ENCODE results near the gene RHEBL1.

The RHEBL1 gene

GRCh38 chr12:49069507-49070346 is at the start of gene RHEBL1:
TSS of gene RHEBL1 (minus strand) at chr12:49069979. CDS start at chr12:49069785, 194 bp downstream.
- Mint-ChIP-seq H3K4me1 (peaks cover 24% of the 10 kb centered on the region), H3K36me3 (peaks cover 9% of the 10 kb centered on the region), H3K4me3 (peak within 1 kb of the TSS; percentile 89), H3K27me3 (no peaks in the 10 kb centered on the region), H3K9me3 (no peaks in the 10 kb centered on the region), H3K27ac (peak within 1 kb of the TSS; percentile 90)
- CTCF ChIA-PET = interaction anchor here (0.6 to 12.3 kb wide), 14 partner anchors 9 to 166 kb away, joined by 3 to 162 read pairs (median 3); partner anchors contain the start of gene KMT2D
- peak; percentile 99 for DNase-seq

- Mint-ChIP-seq H3K4me3 (peak overlapping the region; percentile 94), H3K27ac (peak overlapping the region; percentile 94), H3K9me3 (no peaks in the 10 kb centered on the region), H3K36me3 (peaks cover 9% of the 10 kb centered on the region), H3K27me3 (peaks cover 15% of the 10 kb centered on the region), H3K4me1 (peaks cover 28% of the 10 kb centered on the region)
- CTCF ChIA-PET = interaction anchor here (0.6 to 4.3 kb wide), 4 partner anchors 10 to 114 kb away, joined by 3 to 38 read pairs (median 4); no protein-coding TSS in a partner anchor
- DNase-seq = no peak
Measured at GRCh38 chr12:49111206-49111605, 41.4 kb upstream of the RHEBL1 start.

DNA sequence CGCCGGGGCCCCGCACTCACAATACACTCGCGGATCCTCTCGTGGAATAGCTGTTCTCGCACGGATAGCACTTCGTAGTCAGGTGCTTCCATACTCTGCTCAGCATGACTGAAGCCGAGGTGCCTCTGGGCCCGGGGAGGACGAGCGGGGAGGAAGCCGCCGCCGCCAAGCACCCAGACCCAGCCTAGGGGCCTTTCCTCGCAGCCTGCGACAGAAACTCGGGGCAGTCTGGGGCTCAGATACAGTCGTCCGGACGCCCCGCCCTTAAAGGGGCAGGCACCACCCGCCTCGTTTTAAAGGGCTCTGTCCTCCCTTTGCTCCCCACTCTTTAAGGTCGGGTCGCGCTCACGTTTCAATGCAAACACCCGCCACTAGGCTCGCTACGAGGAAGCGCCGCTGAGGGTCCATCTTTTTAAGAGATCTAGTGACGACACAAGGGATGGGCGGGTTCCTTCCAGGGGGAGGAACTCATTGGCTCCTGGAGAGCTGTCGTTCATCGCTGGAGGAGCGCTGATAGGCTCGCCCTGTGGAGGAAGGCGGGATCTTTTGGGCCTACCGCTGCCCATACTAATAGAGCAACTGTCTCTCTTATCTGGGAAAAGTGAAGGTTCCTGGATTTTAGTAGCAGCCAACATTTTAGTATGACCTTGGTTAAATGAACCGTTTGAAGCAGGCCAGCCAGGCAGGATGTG is 40.8 kb upstream of the RHEBL1 start, which contains the start of gene LMBR1L:
TSS of gene LMBR1L (minus strand) at position 384 of the 692 bp plus-strand sequence. CDS start at position 92, 292 bp downstream.
- H3K4me1 Mint-ChIP-seq = peaks cover 28% of the 10 kb centered on the region
- peak; percentile 99 for DNase-seq
- peak within 1 kb of the TSS; percentile 94 for H3K27ac Mint-ChIP-seq
- peaks cover 15% of the 10 kb centered on the region for H3K27me3 Mint-ChIP-seq
- peaks cover 13% of the 10 kb centered on the region for H3K36me3 Mint-ChIP-seq
- CTCF ChIA-PET = interaction anchor here (0.6 to 4.3 kb wide), 7 partner anchors 11 to 114 kb away, joined by 3 to 38 read pairs (median 4); partner anchors contain the start of gene TUBA1B
- no peaks in the 10 kb centered on the region for H3K9me3 Mint-ChIP-seq
- H3K4me3 Mint-ChIP-seq = peak within 1 kb of the TSS; percentile 94

- H3K9me3 Mint-ChIP-seq = no peaks in the 10 kb centered on the region
- DNase-seq = peak; percentile 56
- H3K4me1 Mint-ChIP-seq = peaks cover 28% of the 10 kb centered on the region
- H3K4me3 Mint-ChIP-seq = peak overlapping the region; percentile 94
- H3K27ac Mint-ChIP-seq = peak overlapping the region; percentile 94
- peaks cover 12% of the 10 kb centered on the region for H3K27me3 Mint-ChIP-seq
- CTCF ChIA-PET = interaction anchor here (0.9 to 4.3 kb wide), 8 partner anchors 10 to 45 kb away, joined by 3 to 38 read pairs (median 4); partner anchors contain the start of gene TUBA1B
- peaks cover 13% of the 10 kb centered on the region for H3K36me3 Mint-ChIP-seq
Measured at GRCh38 chr12:49109641-49110463, 40.1 kb upstream of the RHEBL1 start.

DNA sequence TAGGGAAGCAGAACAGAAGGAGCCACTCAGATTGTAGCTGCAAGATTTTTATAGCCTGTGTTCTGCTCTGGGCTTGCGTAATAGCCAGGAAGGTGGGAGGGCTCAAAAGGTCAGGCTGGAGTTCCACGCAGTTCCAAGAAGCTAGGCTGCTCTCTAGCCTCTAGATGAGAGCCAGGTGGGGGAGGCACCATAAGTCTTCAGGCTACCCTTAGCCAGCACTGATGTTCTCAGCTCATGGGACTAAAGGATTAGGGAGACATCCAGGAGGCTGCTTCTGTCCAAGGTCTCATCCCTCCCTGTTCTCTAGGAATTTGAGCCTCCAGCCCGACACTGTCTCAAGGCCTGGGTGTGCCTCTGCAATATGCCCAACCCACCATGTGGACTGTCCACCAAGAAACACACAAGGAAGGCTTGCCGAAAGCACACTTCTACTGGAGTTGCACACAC is 39.2 kb upstream of the RHEBL1 start:
- CTCF ChIA-PET = interaction anchor here (0.6 to 4.3 kb wide), 7 partner anchors 11 to 121 kb away, joined by 3 to 38 read pairs (median 3); no protein-coding TSS in a partner anchor
- no peak for DNase-seq
- Mint-ChIP-seq H3K27ac (peak overlapping the region; percentile 94), H3K36me3 (peaks cover 13% of the 10 kb centered on the region), H3K4me1 (peaks cover 28% of the 10 kb centered on the region), H3K4me3 (peak overlapping the region; percentile 94), H3K9me3 (no peaks in the 10 kb centered on the region), H3K27me3 (peaks cover 4% of the 10 kb centered on the region)

GRCh38 chr12:49105504-49106084 is 35.8 kb upstream of the RHEBL1 start:
- Mint-ChIP-seq H3K9me3 (no peaks in the 10 kb centered on the region), H3K36me3 (peaks cover 31% of the 10 kb centered on the region), H3K4me1 (peaks cover 19% of the 10 kb centered on the region), H3K27ac (no peak overlapping the region), H3K27me3 (no peaks in the 10 kb centered on the region), H3K4me3 (no peak overlapping the region)
- no peak for DNase-seq
- CTCF ChIA-PET = interaction anchor here (0.9 to 3.3 kb wide), 9 partner anchors 7 to 109 kb away, joined by 3 to 15 read pairs (median 5); partner anchors contain the start of gene DHH

- Mint-ChIP-seq H3K27me3 (no peaks in the 10 kb centered on the region), H3K27ac (no peak overlapping the region), H3K4me1 (peaks cover 17% of the 10 kb centered on the region), H3K4me3 (no peak overlapping the region), H3K36me3 (peaks cover 34% of the 10 kb centered on the region), H3K9me3 (no peaks in the 10 kb centered on the region)
- CTCF ChIA-PET = interaction anchor here (0.9 to 3.3 kb wide), 8 partner anchors 10 to 108 kb away, joined by 3 to 15 read pairs (median 5); partner anchors contain the start of gene DHH
- DNase-seq = no peak
Measured at GRCh38 chr12:49104822-49105221, 35.0 kb upstream of the RHEBL1 start.

DNA sequence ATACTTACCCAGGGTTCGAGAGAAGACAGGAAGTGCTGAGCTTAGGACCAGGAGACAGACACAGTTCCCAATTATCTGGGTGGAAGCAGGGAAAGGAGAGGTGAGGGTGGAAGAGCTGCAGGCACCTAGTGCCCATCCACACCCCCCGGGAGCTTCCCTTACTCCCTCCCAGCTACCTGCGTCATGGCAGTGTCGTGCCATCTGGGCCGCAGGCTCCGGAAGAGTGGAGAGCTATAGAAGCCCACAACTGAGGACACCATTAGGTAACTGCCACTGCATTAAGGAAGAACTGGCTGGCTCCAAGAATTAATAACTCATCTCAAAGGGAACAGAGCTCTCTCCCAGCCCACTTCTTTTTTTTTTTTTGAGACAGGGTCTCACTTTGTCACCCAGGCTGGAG is 30.6 kb upstream of the RHEBL1 start:
- DNase-seq = no peak
- H3K36me3 Mint-ChIP-seq = peaks cover 48% of the 10 kb centered on the region
- no peaks in the 10 kb centered on the region for H3K4me1 Mint-ChIP-seq
- no peak overlapping the region for H3K4me3 Mint-ChIP-seq
- CTCF ChIA-PET = interaction anchor here (0.7 to 12.0 kb wide), 9 partner anchors 7 to 112 kb away, joined by 3 to 174 read pairs (median 6); partner anchors contain the start of genes LMBR1L and TUBA1B
- H3K27me3 Mint-ChIP-seq = peaks cover 9% of the 10 kb centered on the region
- no peak overlapping the region for H3K27ac Mint-ChIP-seq
- no peaks in the 10 kb centered on the region for H3K9me3 Mint-ChIP-seq

- H3K27ac Mint-ChIP-seq = no peak overlapping the region
- peaks cover 12% of the 10 kb centered on the region for H3K4me1 Mint-ChIP-seq
- no peaks in the 10 kb centered on the region for H3K9me3 Mint-ChIP-seq
- DNase-seq = no peak
- H3K27me3 Mint-ChIP-seq = peaks cover 25% of the 10 kb centered on the region
- CTCF ChIA-PET = interaction anchor here (0.6 to 12.0 kb wide), 23 partner anchors 8 to 1027 kb away, joined by 3 to 174 read pairs (median 4); partner anchors contain the start of genes LMBR1L and RHEBL1
- no peak overlapping the region for H3K4me3 Mint-ChIP-seq
- H3K36me3 Mint-ChIP-seq = peaks cover 51% of the 10 kb centered on the region
Measured at GRCh38 chr12:49098703-49099102, 28.9 kb upstream of the RHEBL1 start.

- H3K9me3 Mint-ChIP-seq = no peaks in the 10 kb centered on the region
- no peak overlapping the region for H3K27ac Mint-ChIP-seq
- CTCF ChIA-PET = interaction anchor here (0.6 to 12.0 kb wide), 23 partner anchors 8 to 1026 kb away, joined by 3 to 174 read pairs (median 4); partner anchors contain the start of genes LMBR1L and RHEBL1
- DNase-seq = peak; percentile 74
- peaks cover 18% of the 10 kb centered on the region for H3K4me1 Mint-ChIP-seq
- peaks cover 50% of the 10 kb centered on the region for H3K36me3 Mint-ChIP-seq
- no peak overlapping the region for H3K4me3 Mint-ChIP-seq
- H3K27me3 Mint-ChIP-seq = peaks cover 32% of the 10 kb centered on the region
Measured at GRCh38 chr12:49098035-49098451, 28.3 kb upstream of the RHEBL1 start.

GRCh38 chr12:49097381-49097780 is 27.6 kb upstream of the RHEBL1 start:
- peaks cover 39% of the 10 kb centered on the region for H3K27me3 Mint-ChIP-seq
- H3K4me3 Mint-ChIP-seq = no peak overlapping the region
- H3K27ac Mint-ChIP-seq = no peak overlapping the region
- no peaks in the 10 kb centered on the region for H3K9me3 Mint-ChIP-seq
- DNase-seq = no peak
- peaks cover 49% of the 10 kb centered on the region for H3K36me3 Mint-ChIP-seq
- CTCF ChIA-PET = interaction anchor here (0.6 to 12.0 kb wide), 9 partner anchors 9 to 54 kb away, joined by 3 to 174 read pairs (median 9); partner anchors contain the start of genes LMBR1L and RHEBL1
- H3K4me1 Mint-ChIP-seq = peaks cover 23% of the 10 kb centered on the region

DNA sequence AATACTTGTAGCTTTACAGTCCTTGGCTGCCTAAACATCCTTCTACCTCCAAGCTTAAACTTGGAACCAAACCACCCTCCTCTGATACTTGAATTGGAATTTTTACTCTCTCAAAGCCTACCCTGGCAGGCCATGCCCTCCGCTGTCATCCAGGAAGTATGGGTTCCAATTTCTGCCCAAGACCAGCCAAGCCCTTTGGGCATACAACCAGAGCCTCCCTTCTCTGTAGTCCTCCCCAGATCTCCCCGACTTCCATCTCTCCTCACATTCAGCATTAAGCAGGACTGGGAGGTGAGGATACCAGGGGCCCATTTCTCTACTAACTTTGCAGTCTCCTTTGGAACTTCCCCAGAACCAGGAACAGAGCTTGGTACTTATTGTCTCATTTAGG is 25.2 kb upstream of the RHEBL1 start:
- peaks cover 63% of the 10 kb centered on the region for H3K27me3 Mint-ChIP-seq
- H3K27ac Mint-ChIP-seq = no peak overlapping the region
- CTCF ChIA-PET = interaction anchor here (1.0 to 12.0 kb wide), 4 partner anchors 10 to 29 kb away, joined by 3 to 174 read pairs (median 24); partner anchors contain the start of gene LMBR1L
- peaks cover 45% of the 10 kb centered on the region for H3K4me1 Mint-ChIP-seq
- H3K4me3 Mint-ChIP-seq = no peak overlapping the region
- no peaks in the 10 kb centered on the region for H3K9me3 Mint-ChIP-seq
- DNase-seq = no peak
- H3K36me3 Mint-ChIP-seq = peaks cover 33% of the 10 kb centered on the region
